Mucosa of rectum (tissue), 2 donors: Measurements from ENCODE around the gene RHOBTB3.

ENCODE experiments used
- H3K27ac ChIP-seq, 2 donors: one replicate each; pipeline ENCODE4 v1.7.0; 2013; ENCODE audit warnings: inconsistent platforms in 2 of 2, low read depth in 2 of 2, low read length in 2 of 2
- H3K27me3 ChIP-seq, 2 donors: one replicate each; pipeline ENCODE4 v1.7.0; 2013; ENCODE audit warnings: low read length in 2 of 2; ENCODE audit not compliant: control insufficient read depth in 2 of 2, insufficient read depth in 2 of 2
- H3K36me3 ChIP-seq, 2 donors: one replicate each; pipeline ENCODE4 v1.7.0; 2013; ENCODE audit warnings: low read length in 2 of 2; ENCODE audit not compliant: control insufficient read depth in 2 of 2, insufficient read depth in 2 of 2
- H3K4me1 ChIP-seq, 2 donors: one replicate each; pipeline ENCODE4 v1.7.0; 2013; ENCODE audit warnings: low read length in 2 of 2, mild to moderate bottlenecking in 1 of 2; ENCODE audit not compliant: control insufficient read depth in 2 of 2, insufficient read depth in 2 of 2
- H3K4me3 ChIP-seq, 2 donors: one replicate each; pipeline ENCODE4 v1.7.0; 2013; ENCODE audit warnings: low read length in 2 of 2
- H3K9ac ChIP-seq, 2 donors: one replicate each; pipeline ENCODE4 v1.7.0; 2013; ENCODE audit warnings: low read length in 2 of 2, low read depth in 1 of 2, mild to moderate bottlenecking in 1 of 2
- H3K9me3 ChIP-seq, 2 donors: one replicate each; pipeline ENCODE4 v1.7.0; 2013; ENCODE audit warnings: low read length in 2 of 2; ENCODE audit not compliant: control insufficient read depth in 2 of 2
- donor health status: healthy.
- donor health status: Normal muscosa, but diverticular disease.

The RHOBTB3 gene

DNA sequence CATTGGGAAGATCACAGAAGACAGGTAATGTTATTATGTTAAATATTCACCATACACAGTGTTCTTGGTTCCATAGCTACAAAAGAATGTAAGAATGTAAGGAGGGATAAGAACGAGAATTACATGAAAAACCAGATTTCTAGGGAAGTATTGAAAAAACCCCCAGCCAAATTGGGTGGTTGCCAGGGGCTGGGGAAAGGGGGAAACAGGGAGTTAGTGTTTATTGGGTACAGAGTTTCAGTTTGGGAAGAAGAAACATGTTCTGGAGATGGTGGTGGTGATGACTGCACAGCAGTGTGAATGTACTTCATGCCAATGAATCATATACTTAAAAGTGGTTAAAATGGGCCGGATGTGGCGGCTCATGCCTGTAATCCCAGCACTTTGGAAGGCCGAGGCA is 51.0 kb downstream of the RHOBTB3 start:
- Histone ChIP-seq H3K4me3 (no peak overlapping the region), H3K27ac (no peak overlapping the region)

DNA sequence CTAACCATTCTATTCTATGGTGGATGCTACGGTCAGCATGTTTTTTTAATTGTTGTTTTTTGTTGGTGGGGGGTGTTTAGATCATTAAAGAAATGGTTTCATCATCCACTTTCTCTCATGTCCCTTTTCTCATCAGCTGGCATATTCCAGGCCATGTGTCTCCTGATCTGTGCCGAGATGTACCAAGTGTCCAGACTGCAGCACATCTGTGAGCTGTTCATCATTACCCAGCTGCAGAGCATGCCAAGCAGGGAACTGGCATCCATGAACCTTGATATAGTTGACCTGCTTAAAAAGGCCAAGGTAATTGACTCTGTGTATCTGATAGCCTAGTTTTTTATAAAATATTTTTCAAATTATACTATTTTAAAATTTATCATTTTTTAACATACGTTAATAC is 52.5 kb downstream of the RHOBTB3 start:
- Histone ChIP-seq H3K9ac (no peak overlapping the region), H3K4me1 (peaks cover 2 to 4% of the 10 kb centered on the region in 2 donors), H3K27me3 (no peaks in the 10 kb centered on the region), H3K36me3 (peaks cover 18 to 20% of the 10 kb centered on the region in 2 donors), H3K9me3 (no peaks in the 10 kb centered on the region), H3K4me3 (no peak overlapping the region), H3K27ac (no peak overlapping the region)

More for the DNA sequence above, 51.0 kb downstream of the RHOBTB3 start:
- Histone ChIP-seq H3K27me3 (no peaks in the 10 kb centered on the region), H3K9ac (no peak overlapping the region), H3K9me3 (no peaks in the 10 kb centered on the region), H3K36me3 (peaks cover 11 to 12% of the 10 kb centered on the region in 2 donors), H3K4me1 (peaks cover 2 to 4% of the 10 kb centered on the region in 2 donors)

DNA sequence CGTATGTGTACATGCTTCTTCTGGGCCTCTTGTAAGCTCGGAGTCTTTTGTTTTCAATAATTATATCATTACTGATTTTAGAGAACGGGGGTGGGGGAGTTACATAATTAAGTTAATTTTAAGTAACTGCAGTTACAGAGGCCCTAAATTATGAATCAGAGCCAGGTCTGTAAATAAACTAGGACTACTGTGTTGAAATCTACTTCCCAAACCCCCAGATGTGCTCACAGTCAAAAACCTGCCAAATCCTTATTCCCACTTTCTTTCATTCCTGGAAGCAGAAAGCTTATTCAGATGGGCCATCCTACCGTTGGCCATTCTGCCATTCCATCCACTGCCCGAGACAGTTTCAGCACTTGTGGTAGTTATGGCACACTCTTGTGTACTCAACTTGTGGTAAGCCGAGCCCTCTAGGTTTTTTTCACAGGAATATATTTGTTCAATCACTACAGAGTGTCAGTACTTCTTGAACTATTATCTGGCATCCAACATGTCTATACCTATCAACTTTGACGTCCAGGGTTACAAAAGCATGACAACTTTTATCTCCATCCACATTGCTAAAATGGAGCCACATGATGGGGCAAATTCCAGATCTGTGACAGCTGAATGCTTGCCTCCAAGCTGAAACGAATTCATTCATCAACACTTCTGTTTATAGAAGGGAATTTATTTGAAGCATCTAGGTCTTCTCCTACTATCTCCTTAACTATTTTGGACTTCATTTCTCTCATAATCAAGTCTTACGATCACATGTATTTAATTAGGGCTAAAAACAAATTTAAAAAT is 53.6 kb downstream of the RHOBTB3 start:
- Histone ChIP-seq H3K27me3 (no peaks in the 10 kb centered on the region), H3K36me3 (peaks cover 18 to 20% of the 10 kb centered on the region in 2 donors), H3K9me3 (no peaks in the 10 kb centered on the region), H3K27ac (no peak overlapping the region), H3K4me1 (peaks cover 0 to 4% of the 10 kb centered on the region in 2 donors), H3K9ac (no peak overlapping the region), H3K4me3 (no peak overlapping the region)

- Histone ChIP-seq H3K4me3 (no peak overlapping the region), H3K9ac (no peak overlapping the region), H3K4me1 (no peaks in the 10 kb centered on the region), H3K9me3 (no peaks in the 10 kb centered on the region), H3K27ac (no peak overlapping the region), H3K36me3 (peaks cover 21 to 22% of the 10 kb centered on the region in 2 donors), H3K27me3 (no peaks in the 10 kb centered on the region)
These were observed 55.8 kb downstream of the RHOBTB3 start for GRCh38 chr5:95786821-95787418.

DNA sequence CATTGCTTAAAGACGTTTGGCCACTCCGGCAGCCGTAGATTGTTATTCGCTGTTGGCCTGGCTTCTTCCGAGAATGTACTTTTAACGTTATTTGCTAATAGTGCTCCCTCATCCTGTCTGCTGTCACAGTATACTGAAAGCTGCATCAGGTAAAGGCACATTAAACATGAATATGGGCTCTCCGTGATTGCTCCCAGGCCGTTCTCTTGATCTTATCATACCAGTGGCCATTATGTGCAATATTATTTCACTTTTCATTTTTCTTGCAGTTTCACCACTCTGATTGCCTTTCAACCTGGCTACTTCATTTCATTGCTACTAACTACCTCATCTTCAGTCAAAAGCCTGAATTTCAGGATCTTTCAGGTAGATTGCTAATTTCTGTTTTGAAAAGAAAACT is 57.4 kb downstream of the RHOBTB3 start:
- peaks cover 21 to 25% of the 10 kb centered on the region in 2 donors for H3K36me3 ChIP-seq
- no peaks in the 10 kb centered on the region for H3K27me3 ChIP-seq
- no peak overlapping the region for H3K4me3 ChIP-seq
- no peak overlapping the region for H3K9ac ChIP-seq
- no peaks in the 10 kb centered on the region for H3K4me1 ChIP-seq
- H3K27ac ChIP-seq: no peak overlapping the region
- no peaks in the 10 kb centered on the region for H3K9me3 ChIP-seq

- Histone ChIP-seq H3K36me3 (peaks cover 13 to 18% of the 10 kb centered on the region in 2 donors), H3K27ac (no peak overlapping the region), H3K4me1 (no peaks in the 10 kb centered on the region), H3K9ac (no peak overlapping the region), H3K27me3 (no peaks in the 10 kb centered on the region), H3K4me3 (no peak overlapping the region), H3K9me3 (no peaks in the 10 kb centered on the region)
These were observed 60.6 kb downstream of the RHOBTB3 start for GRCh38 chr5:95791751-95792150.

DNA sequence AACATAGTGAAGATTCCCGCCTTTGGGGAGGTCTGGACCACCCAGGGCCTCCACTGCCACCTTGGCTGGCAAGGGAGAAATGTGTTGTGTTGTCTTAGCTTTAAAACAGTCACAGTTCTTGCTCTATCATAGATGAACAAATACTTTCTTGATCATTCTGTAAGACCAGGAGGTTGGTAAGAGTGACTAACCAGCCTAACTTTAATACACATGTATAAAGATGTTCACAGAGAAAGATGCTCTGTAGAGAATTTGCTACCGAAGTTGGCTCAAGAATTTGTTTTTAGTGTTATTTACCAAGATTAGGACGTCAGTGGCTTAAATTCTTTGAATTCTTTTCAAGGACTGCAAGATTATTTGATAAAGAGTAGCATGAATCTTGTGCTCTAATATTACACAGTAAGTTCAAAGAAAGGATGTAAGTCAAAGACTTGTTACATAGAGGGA is 63.0 kb downstream of the RHOBTB3 start:
- Histone ChIP-seq H3K27ac (no peak overlapping the region), H3K4me3 (no peak overlapping the region), H3K36me3 (peaks cover 6 to 9% of the 10 kb centered on the region in 2 donors), H3K4me1 (no peaks in the 10 kb centered on the region), H3K27me3 (no peaks in the 10 kb centered on the region), H3K9ac (no peak overlapping the region), H3K9me3 (no peaks in the 10 kb centered on the region)

DNA sequence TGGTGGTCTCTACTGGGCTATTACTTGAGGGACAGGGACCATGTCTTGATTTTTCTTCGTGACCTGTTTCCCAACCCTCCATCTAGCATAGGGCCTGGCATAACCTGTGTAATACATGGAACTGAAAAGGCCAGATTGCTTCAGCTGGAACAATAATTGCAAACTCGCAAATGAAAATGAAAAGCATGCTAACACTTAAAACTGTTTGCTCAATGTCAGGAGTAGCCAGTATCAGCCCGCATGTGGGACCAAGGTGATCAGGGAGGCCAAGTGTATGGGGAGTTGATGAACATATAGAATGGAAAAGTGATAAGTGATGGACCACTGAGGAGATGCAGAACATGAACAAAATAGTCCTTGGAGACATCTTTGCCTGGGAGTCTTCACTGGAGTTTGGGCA is 66.2 kb downstream of the RHOBTB3 start:
- no peaks in the 10 kb centered on the region for H3K9me3 ChIP-seq
- no peak overlapping the region for H3K9ac ChIP-seq
- H3K27ac ChIP-seq: no peak overlapping the region
- no peaks in the 10 kb centered on the region for H3K4me1 ChIP-seq
- peaks cover 3 to 6% of the 10 kb centered on the region in 2 donors for H3K36me3 ChIP-seq
- H3K27me3 ChIP-seq: no peaks in the 10 kb centered on the region
- no peak overlapping the region for H3K4me3 ChIP-seq

GRCh38 chr5:95798048-95798447 is 66.9 kb downstream of the RHOBTB3 start:
- Histone ChIP-seq H3K9ac (no peak overlapping the region), H3K4me3 (no peak overlapping the region), H3K27ac (no peak overlapping the region), H3K9me3 (no peaks in the 10 kb centered on the region), H3K36me3 (peaks cover 3 to 4% of the 10 kb centered on the region in 2 donors), H3K4me1 (no peaks in the 10 kb centered on the region), H3K27me3 (no peaks in the 10 kb centered on the region)

DNA sequence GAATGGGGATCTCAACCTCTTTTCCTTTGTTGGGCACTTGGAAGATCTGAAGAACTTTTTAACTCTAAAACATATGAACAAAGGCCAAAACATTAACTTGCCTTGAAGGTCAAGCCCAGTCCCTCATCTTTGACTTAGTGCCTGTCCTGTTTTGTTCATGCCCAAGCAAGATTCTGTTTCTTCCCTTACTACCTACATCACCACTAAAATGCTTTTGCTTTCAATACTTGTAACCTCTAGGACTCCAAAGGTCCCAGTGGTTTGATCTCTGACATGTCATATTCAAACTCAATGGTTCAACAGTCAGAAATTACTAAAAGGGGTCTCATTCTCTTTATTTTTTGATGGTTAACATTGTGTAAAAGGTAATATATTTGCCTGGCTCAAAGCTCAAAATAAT is 67.4 kb downstream of the RHOBTB3 start:
- Histone ChIP-seq H3K4me3 (no peak overlapping the region), H3K4me1 (no peaks in the 10 kb centered on the region), H3K9ac (no peak overlapping the region), H3K36me3 (peaks cover 3 to 4% of the 10 kb centered on the region in 2 donors), H3K27ac (no peak overlapping the region), H3K27me3 (no peaks in the 10 kb centered on the region), H3K9me3 (no peaks in the 10 kb centered on the region)
